Neural progenitor cell (in vitro differentiated cells): ENCODE results near the gene FRMPD4. TPM values are rescaled to one million over a fixed set of nuclear protein-coding genes. Genes with fewer than 3 reads are reported as not detected.

Experiments used
- DNase-seq: peaks from one replicate; pipeline ENCODE4 v3.0.0-alpha.2; 2016; ENCODE audit warnings: low spot score
- H2AFZ ChIP-seq: fragments of 200-600 bp; sonication (generic); replicated peaks from 2 replicates; pipeline ENCODE4 v1.6.1; 2016; ENCODE audit warnings: antibody characterized with exemption
- H3F3A ChIP-seq: fragments of 200-600 bp; sonication (generic); 2 replicates; pipeline ENCODE4 v1.6.1; 2016; ENCODE audit warnings: antibody characterized with exemption, low read depth
- H3K27ac ChIP-seq: fragments of 200-600 bp; sonication (generic); 2 replicates; pipeline ENCODE4 v1.5.1; 2016; ENCODE audit warnings: mild to moderate bottlenecking
- H3K27me3 ChIP-seq: fragments of 200-600 bp; sonication (generic); 2 replicates; pipeline ENCODE4 v1.6.1; 2016; ENCODE audit warnings: mild to moderate bottlenecking, moderate library complexity
- H3K36me3 ChIP-seq: fragments of 200-600 bp; sonication (generic); 2 replicates; pipeline ENCODE4 v1.5.1; 2016
- H3K4me1 ChIP-seq: fragments of 200-600 bp; sonication (generic); 2 replicates; pipeline ENCODE4 v1.6.1; 2016; ENCODE audit warnings: mixed run types
- H3K4me2 ChIP-seq: fragments of 200-600 bp; sonication (generic); 2 replicates; pipeline ENCODE4 v1.6.1; 2016
- H3K4me3 ChIP-seq: fragments of 200-600 bp; sonication (generic); 2 replicates; pipeline ENCODE4 v1.5.1; 2016
- H3K79me2 ChIP-seq: fragments of 200-600 bp; sonication (generic); 2 replicates; pipeline ENCODE4 v1.6.1; 2016; ENCODE audit warnings: low read depth
- H3K9ac ChIP-seq: fragments of 200-600 bp; sonication (generic); 2 replicates; pipeline ENCODE4 v1.6.1; 2016
- H3K9me3 ChIP-seq: fragments of 200-600 bp; sonication (generic); 2 replicates; pipeline ENCODE4 v1.5.1; 2016; ENCODE audit warnings: low read depth
- H4K20me1 ChIP-seq: fragments of 200-600 bp; sonication (generic); 2 replicates; pipeline ENCODE4 v1.6.1; 2016; ENCODE audit warnings: low read depth
- H3K27ac Mint-ChIP-seq: 3 replicates; pipeline ENCODE4 v1.8.0; 2021; ENCODE audit warnings: mixed read lengths
- H3K27me3 Mint-ChIP-seq: 2 replicates; pipeline ENCODE4 v1.8.0; 2022; ENCODE audit warnings: low read depth, mild to moderate bottlenecking, inconsistent platforms, moderate library complexity, mixed read lengths; ENCODE audit not compliant: insufficient read depth
- H3K36me3 Mint-ChIP-seq: 3 replicates; pipeline ENCODE4 v1.8.0; 2021; ENCODE audit warnings: mixed read lengths
- H3K4me1 Mint-ChIP-seq: 3 replicates; pipeline ENCODE4 v1.8.0; 2021; ENCODE audit warnings: mixed read lengths
- H3K4me3 Mint-ChIP-seq: 3 replicates; pipeline ENCODE4 v1.8.0; 2021; ENCODE audit warnings: mild to moderate bottlenecking, moderate library complexity, mixed read lengths
- H3K9me3 Mint-ChIP-seq: 3 replicates; pipeline ENCODE4 v1.8.0; 2020; ENCODE audit warnings: mixed read lengths
- EZH2 ChIP-seq: fragments of 200-600 bp; sonication (generic); IDR thresholded peaks from 2 replicates; pipeline ENCODE4 v1.6.1; 2017; ENCODE audit warnings: antibody characterized with exemption, mild to moderate bottlenecking, moderate library complexity
- EZH2phosphoT487 ChIP-seq: fragments of 200-600 bp; sonication (generic); IDR thresholded peaks from 2 replicates; pipeline ENCODE4 v1.6.1; 2017; ENCODE audit warnings: antibody characterized with exemption
- total RNA-seq: library from RNA; depleted of rRNA; stranded (reverse); fragments of >200 nt; gene quantifications from 2 replicates; pipeline ENCODE4 v1.2.3, GENCODE V29; 2015; ENCODE audit warnings: low replicate concordance
- TF ChIP-seq, protein P1 (sequence below): fragments of 200-600 bp; sonication (generic); IDR thresholded peaks from 2 replicates; pipeline ENCODE4 v1.5.1; 2017; ENCODE audit warnings: antibody characterized with exemption, mild to moderate bottlenecking

FRMPD4 gene
- total RNA-seq, 1 donor from 2014 or later: not detected

DNA sequence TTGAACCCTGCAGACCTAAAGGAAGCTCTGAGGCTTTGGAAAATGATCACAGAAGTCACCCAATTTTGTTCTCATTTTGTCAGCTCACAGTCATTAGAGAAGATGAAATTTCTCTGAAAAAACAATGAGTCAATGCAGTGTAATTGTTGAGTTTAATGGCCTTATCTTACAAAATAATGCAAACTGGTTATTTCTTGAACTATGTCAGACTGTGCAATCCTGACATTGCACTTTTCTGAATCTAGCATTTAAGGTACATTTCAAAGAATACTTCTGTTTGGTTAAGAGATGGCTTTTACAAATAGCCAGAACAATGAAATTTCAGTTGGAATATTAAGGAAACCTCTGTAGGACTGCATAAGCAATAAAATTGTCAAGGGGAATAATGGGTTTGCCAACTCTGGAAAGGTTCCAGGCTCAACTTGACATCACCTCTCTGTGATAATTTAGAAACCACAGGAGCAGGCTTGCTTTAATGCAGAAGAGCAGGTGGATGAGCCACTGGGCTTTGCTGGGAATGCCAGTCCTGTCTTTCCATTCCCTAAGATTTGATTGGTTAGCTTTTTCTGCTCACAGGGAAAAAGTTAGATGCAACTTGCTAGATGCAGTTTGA is 222.8 kb downstream of the FRMPD4 start:
- H3K4me1 Mint-ChIP-seq: no peaks in the 10 kb centered on the region
- Histone ChIP-seq H3F3A (no peaks in the 10 kb centered on the region), H3K27ac (no peak overlapping the region), H3K9ac (no peak overlapping the region), H3K4me3 (no peak overlapping the region), H3K27me3 (no peaks in the 10 kb centered on the region), H3K9me3 (peaks cover 4% of the 10 kb centered on the region), H3K4me2 (no peak overlapping the region), H3K36me3 (no peaks in the 10 kb centered on the region), H3K4me1 (no peaks in the 10 kb centered on the region), H4K20me1 (no peaks in the 10 kb centered on the region), H2AFZ (no peak overlapping the region), H3K79me2 (no peaks in the 10 kb centered on the region)
- TF ChIP-seq, protein P1, sequence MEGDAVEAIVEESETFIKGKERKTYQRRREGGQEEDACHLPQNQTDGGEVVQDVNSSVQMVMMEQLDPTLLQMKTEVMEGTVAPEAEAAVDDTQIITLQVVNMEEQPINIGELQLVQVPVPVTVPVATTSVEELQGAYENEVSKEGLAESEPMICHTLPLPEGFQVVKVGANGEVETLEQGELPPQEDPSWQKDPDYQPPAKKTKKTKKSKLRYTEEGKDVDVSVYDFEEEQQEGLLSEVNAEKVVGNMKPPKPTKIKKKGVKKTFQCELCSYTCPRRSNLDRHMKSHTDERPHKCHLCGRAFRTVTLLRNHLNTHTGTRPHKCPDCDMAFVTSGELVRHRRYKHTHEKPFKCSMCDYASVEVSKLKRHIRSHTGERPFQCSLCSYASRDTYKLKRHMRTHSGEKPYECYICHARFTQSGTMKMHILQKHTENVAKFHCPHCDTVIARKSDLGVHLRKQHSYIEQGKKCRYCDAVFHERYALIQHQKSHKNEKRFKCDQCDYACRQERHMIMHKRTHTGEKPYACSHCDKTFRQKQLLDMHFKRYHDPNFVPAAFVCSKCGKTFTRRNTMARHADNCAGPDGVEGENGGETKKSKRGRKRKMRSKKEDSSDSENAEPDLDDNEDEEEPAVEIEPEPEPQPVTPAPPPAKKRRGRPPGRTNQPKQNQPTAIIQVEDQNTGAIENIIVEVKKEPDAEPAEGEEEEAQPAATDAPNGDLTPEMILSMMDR: no peak
- TF ChIP-seq EZH2: no peak
- TF ChIP-seq EZH2phosphoT487: no peak
- no peaks in the 10 kb centered on the region for H3K9me3 Mint-ChIP-seq
- no peak overlapping the region for H3K4me3 Mint-ChIP-seq
- H3K36me3 Mint-ChIP-seq: no peaks in the 10 kb centered on the region
- no peak for DNase-seq
- H3K27me3 Mint-ChIP-seq: peaks cover 4% of the 10 kb centered on the region
- H3K27ac Mint-ChIP-seq: no peak overlapping the region

DNA sequence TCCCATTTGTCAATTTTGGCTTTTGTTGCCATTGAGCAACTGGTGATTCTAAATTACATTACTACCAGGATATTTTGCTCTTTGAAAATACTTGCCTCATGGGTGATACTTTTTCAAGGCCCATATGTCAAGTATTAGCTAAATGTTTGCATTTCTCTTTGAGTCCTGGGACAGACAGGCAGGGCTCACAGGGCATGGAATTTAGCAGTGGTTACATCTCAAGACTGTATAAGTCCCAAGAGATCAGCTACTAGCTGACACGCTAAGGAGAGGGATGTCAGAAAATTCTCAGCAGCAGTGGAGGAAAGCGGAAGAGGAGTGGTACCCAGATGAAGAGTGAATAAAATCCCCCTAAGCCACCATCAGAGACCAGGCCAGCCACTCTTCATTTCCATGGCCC is 224.9 kb downstream of the FRMPD4 start:
- no peak for DNase-seq
- Histone ChIP-seq H3K9ac (no peak overlapping the region), H2AFZ (no peak overlapping the region), H3K4me2 (no peak overlapping the region), H3K36me3 (no peaks in the 10 kb centered on the region), H4K20me1 (no peaks in the 10 kb centered on the region), H3K27me3 (no peaks in the 10 kb centered on the region), H3K79me2 (no peaks in the 10 kb centered on the region), H3K9me3 (no peaks in the 10 kb centered on the region), H3F3A (no peaks in the 10 kb centered on the region), H3K4me3 (no peak overlapping the region), H3K27ac (no peak overlapping the region), H3K4me1 (no peaks in the 10 kb centered on the region)
- Mint-ChIP-seq H3K4me1 (no peaks in the 10 kb centered on the region), H3K4me3 (no peak overlapping the region), H3K9me3 (no peaks in the 10 kb centered on the region), H3K36me3 (no peaks in the 10 kb centered on the region), H3K27ac (no peak overlapping the region), H3K27me3 (peaks cover 10% of the 10 kb centered on the region)
- TF ChIP-seq EZH2 (no peak), EZH2phosphoT487 (no peak)
- TF ChIP-seq, protein P1: no peak

DNA sequence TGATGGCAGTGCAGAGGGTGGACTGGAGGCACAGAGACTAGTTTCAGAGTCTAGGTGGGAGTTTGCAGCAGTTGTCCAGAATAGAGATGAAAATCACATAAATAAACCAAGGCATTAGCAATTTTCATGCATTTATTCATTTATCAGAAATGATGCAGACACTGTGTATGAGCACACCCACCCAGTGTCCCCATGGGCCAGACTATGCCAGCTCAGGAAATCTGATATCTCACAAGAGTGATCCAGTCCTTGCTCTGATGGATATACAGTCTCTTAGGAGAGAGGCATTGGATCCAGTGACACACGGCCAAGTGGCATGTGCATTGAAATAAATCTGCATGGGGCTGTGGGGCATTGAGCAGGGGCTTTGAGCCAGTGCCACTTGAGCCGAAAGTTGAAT is 228.2 kb downstream of the FRMPD4 start:
- Mint-ChIP-seq H3K9me3 (no peaks in the 10 kb centered on the region), H3K27ac (no peak overlapping the region), H3K4me1 (no peaks in the 10 kb centered on the region), H3K4me3 (no peak overlapping the region), H3K36me3 (no peaks in the 10 kb centered on the region), H3K27me3 (peaks cover 10% of the 10 kb centered on the region)
- Histone ChIP-seq H3K9me3 (peaks cover 3% of the 10 kb centered on the region), H3F3A (no peaks in the 10 kb centered on the region), H3K27me3 (no peaks in the 10 kb centered on the region), H3K9ac (no peak overlapping the region), H2AFZ (no peak overlapping the region), H3K4me3 (no peak overlapping the region), H3K4me2 (no peak overlapping the region), H3K36me3 (no peaks in the 10 kb centered on the region), H3K27ac (no peak overlapping the region), H3K79me2 (no peaks in the 10 kb centered on the region), H4K20me1 (no peaks in the 10 kb centered on the region), H3K4me1 (no peaks in the 10 kb centered on the region)
- TF ChIP-seq, protein P1: no peak
- TF ChIP-seq EZH2phosphoT487 (no peak), EZH2 (no peak)
- no peak for DNase-seq
